ENCODE data around the gene ANKDD1B. TPM values are rescaled to one million over a fixed set of nuclear protein-coding genes. Genes with fewer than 3 reads are reported as not detected.

ANKDD1B gene
- total RNA-seq, 1 donor from 2014 or later = 3.6 TPM

GRCh38 chr5:75616371-75616881, 5.2 kb downstream of the ANKDD1B start:
- no peak for DNase-seq (ENCODE audit: low spot score)

- DNase-seq (ENCODE audit: low spot score) = no peak
These were observed 5.8 kb downstream of the ANKDD1B start for GRCh38 chr5:75616971-75617621.

- DNase-seq (ENCODE audit: low spot score) = no peak
These were observed 6.6 kb downstream of the ANKDD1B start for GRCh38 chr5:75617736-75618352.

- DNase-seq (ENCODE audit: low spot score) = no peak
These were observed 9.1 kb downstream of the ANKDD1B start for GRCh38 chr5:75620184-75620959.

- no peak for DNase-seq (ENCODE audit: low spot score)
These were observed 11.3 kb downstream of the ANKDD1B start for GRCh38 chr5:75622564-75622963.

- no peak for DNase-seq (ENCODE audit: low spot score)
These were observed 12.6 kb downstream of the ANKDD1B start for GRCh38 chr5:75623846-75624245.

- DNase-seq (ENCODE audit: low spot score) = no peak
These were observed 15.7 kb downstream of the ANKDD1B start for GRCh38 chr5:75626959-75627358.

- no peak for DNase-seq (ENCODE audit: low spot score)
These were observed 16.5 kb downstream of the ANKDD1B start for GRCh38 chr5:75627801-75628200.

- no peak for DNase-seq (ENCODE audit: low spot score)
These were observed 19.6 kb downstream of the ANKDD1B start for GRCh38 chr5:75630875-75631274.

GRCh38 chr5:75632321-75632720, 21.1 kb downstream of the ANKDD1B start:
- no peak for DNase-seq (ENCODE audit: low spot score)

- no peak for DNase-seq (ENCODE audit: low spot score)
These were observed 26.7 kb downstream of the ANKDD1B start for GRCh38 chr5:75637949-75638348.

GRCh38 chr5:75639535-75640311, 28.5 kb downstream of the ANKDD1B start:
- DNase-seq (ENCODE audit: low spot score) = no peak

- no peak for DNase-seq (ENCODE audit: low spot score)
These were observed 29.1 kb downstream of the ANKDD1B start for GRCh38 chr5:75640395-75640794.

- DNase-seq (ENCODE audit: low spot score) = no peak
These were observed 29.6 kb downstream of the ANKDD1B start for GRCh38 chr5:75640826-75641225.

- DNase-seq (ENCODE audit: low spot score) = no peak
These were observed 37.5 kb downstream of the ANKDD1B start for GRCh38 chr5:75648712-75649111.

GRCh38 chr5:75651575-75652238, 40.5 kb downstream of the ANKDD1B start:
- DNase-seq (ENCODE audit: low spot score) = no peak

- no peak for DNase-seq (ENCODE audit: low spot score)
These were observed 42.3 kb downstream of the ANKDD1B start for GRCh38 chr5:75653521-75653920.

- no peak for DNase-seq (ENCODE audit: low spot score)
These were observed 43.5 kb downstream of the ANKDD1B start for GRCh38 chr5:75654693-75655295.

GRCh38 chr5:75656311-75657003, 45.2 kb downstream of the ANKDD1B start:
- DNase-seq (ENCODE audit: low spot score) = no peak

GRCh38 chr5:75659791-75660450, 48.7 kb downstream of the ANKDD1B start:
- DNase-seq (ENCODE audit: low spot score) = no peak
